Ureter (tissue), 1 donor: ENCODE data around the gene OSTF1. TPM values are rescaled to one million over a fixed set of nuclear protein-coding genes. Genes with fewer than 3 reads are reported as not detected.

Experiments used
- DNase-seq: peaks from one replicate; pipeline ENCODE4 v3.0.0-alpha.2; 2020; ENCODE audit warnings: low spot score
- total RNA-seq: library from RNA; stranded (reverse); gene quantifications from one replicate; pipeline ENCODE4 v1.2.4, GENCODE V29; 2023
- donor health status: DM: yes; HTN: yes; CAD: no.

Gene OSTF1
- total RNA-seq, 1 donor from 2014 or later = 49.7 TPM

- no peak for DNase-seq
Measured at GRCh38 chr9:75167281-75167680, 79.0 kb downstream of the OSTF1 start.

- no peak for DNase-seq
Measured at GRCh38 chr9:75168270-75169178, 80.2 kb downstream of the OSTF1 start.

- no peak for DNase-seq
Measured at GRCh38 chr9:75169623-75170022, 81.3 kb downstream of the OSTF1 start.

- DNase-seq = no peak
Measured at GRCh38 chr9:75170898-75171360, 82.6 kb downstream of the OSTF1 start.

GRCh38 chr9:75175395-75175794, 87.1 kb downstream of the OSTF1 start:
- no peak for DNase-seq

- DNase-seq = no peak
Measured at GRCh38 chr9:75176037-75176436, 87.7 kb downstream of the OSTF1 start.

- no peak for DNase-seq
Measured at GRCh38 chr9:75181750-75182149, 93.4 kb downstream of the OSTF1 start.

GRCh38 chr9:75183306-75183705, 95.0 kb downstream of the OSTF1 start:
- DNase-seq = no peak

GRCh38 chr9:75184471-75184870, 96.2 kb downstream of the OSTF1 start:
- no peak for DNase-seq

- no peak for DNase-seq
Measured at GRCh38 chr9:75185585-75186170, 97.4 kb downstream of the OSTF1 start.

GRCh38 chr9:75186767-75187380, 98.6 kb downstream of the OSTF1 start:
- DNase-seq = no peak

- DNase-seq = no peak
Measured at GRCh38 chr9:75188756-75189155, 100.4 kb downstream of the OSTF1 start.

- no peak for DNase-seq
Measured at GRCh38 chr9:75190762-75191161, 102.4 kb downstream of the OSTF1 start.

Other genes starting within 250 kb of the OSTF1 start
- gene TRPM6, start 200.6 kb upstream of the OSTF1 start, total RNA-seq = 2.6 TPM
- gene C9orf40, start 135.6 kb upstream of the OSTF1 start, total RNA-seq = 3.2 TPM
- 26.9 TPM for gene CARNMT1, start 60.2 kb upstream of the OSTF1 start, total RNA-seq
- gene NMRK1, start 359 bp upstream of the OSTF1 start, total RNA-seq = 42.2 TPM